ENCODE results near the gene NINL.

NINL gene

DNA sequence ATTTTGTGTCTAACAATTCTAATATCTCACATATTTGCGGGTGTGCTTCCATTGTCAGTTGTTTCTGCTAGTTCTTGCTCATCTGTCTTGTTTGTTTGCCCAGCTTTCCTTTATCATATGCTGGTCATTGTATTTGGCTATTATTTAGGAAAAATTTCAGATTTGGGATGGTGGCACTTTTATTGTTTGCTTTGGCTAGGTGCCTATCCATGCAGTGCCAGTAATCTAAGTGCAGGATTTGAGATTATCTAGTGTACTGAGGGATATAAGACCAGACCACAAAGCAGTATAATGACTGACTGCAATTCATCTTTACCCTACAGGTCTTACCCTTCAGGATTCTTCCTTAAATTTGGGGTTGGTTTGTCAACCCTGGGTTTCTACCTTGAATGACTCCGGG, 63.9 kb downstream of the NINL start:
- Histone ChIP-seq H3K27me3 (ENCODE audit: control insufficient read depth in 1 of 2, insufficient read depth in 2 of 2, low read length in 2 of 2) (no peaks in the 10 kb centered on the region), H3K4me1 (ENCODE audit: control insufficient read depth in 1 of 2, insufficient read depth in 2 of 2, low read length in 2 of 2) (no peaks in the 10 kb centered on the region), H3K9me3 (ENCODE audit: control insufficient read depth in 1 of 2, low read length in 2 of 2) (peaks cover 0 to 2% of the 10 kb centered on the region in 2 donors), H3K9ac (ENCODE audit: low read depth in 1 of 2, low read length in 2 of 2) (no peak overlapping the region), H3K4me3 (ENCODE audit: low read depth in 1 of 2, low read length in 2 of 2) (no peak overlapping the region), H3K27ac (ENCODE audit: low read depth, low read length) (no peak overlapping the region), H3K36me3 (ENCODE audit: control insufficient read depth in 1 of 2, insufficient read depth in 2 of 2, low read length in 2 of 2) (peaks cover 10% of the 10 kb centered on the region in 2 donors)

DNA sequence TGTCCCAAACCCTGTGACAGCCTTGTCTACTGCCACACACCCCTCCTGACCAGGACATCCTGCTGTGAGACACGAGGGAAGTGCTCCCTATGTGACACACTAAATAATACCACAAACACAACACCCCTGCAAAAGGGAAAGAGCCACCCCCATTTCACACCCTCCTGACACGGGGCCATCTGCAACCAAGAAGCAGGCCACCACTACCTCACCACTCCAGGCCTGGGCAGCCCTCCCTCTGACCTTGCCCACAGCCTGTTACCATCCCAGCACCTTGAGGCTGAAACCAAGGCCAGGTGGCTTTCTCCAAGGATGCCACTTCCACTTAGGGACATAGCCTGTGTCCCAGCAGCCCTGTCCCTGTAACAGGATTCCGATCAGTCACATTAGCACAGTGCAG, 68.2 kb downstream of the NINL start:
- H3K9me3 ChIP-seq (ENCODE audit: control insufficient read depth in 1 of 2, low read length in 2 of 2) = peaks cover 8 to 29% of the 10 kb centered on the region in 2 donors
- no peak overlapping the region for H3K27ac ChIP-seq (ENCODE audit: low read depth, low read length)
- no peak overlapping the region for H3K4me3 ChIP-seq (ENCODE audit: low read depth in 1 of 2, low read length in 2 of 2)
- H3K36me3 ChIP-seq (ENCODE audit: control insufficient read depth in 1 of 2, insufficient read depth in 2 of 2, low read length in 2 of 2) = peaks cover 8 to 12% of the 10 kb centered on the region in 2 donors
- H3K27me3 ChIP-seq (ENCODE audit: control insufficient read depth in 1 of 2, insufficient read depth in 2 of 2, low read length in 2 of 2) = no peaks in the 10 kb centered on the region
- H3K9ac ChIP-seq (ENCODE audit: low read depth in 1 of 2, low read length in 2 of 2) = no peak overlapping the region
- H3K4me1 ChIP-seq (ENCODE audit: control insufficient read depth in 1 of 2, insufficient read depth in 2 of 2, low read length in 2 of 2) = no peaks in the 10 kb centered on the region

DNA sequence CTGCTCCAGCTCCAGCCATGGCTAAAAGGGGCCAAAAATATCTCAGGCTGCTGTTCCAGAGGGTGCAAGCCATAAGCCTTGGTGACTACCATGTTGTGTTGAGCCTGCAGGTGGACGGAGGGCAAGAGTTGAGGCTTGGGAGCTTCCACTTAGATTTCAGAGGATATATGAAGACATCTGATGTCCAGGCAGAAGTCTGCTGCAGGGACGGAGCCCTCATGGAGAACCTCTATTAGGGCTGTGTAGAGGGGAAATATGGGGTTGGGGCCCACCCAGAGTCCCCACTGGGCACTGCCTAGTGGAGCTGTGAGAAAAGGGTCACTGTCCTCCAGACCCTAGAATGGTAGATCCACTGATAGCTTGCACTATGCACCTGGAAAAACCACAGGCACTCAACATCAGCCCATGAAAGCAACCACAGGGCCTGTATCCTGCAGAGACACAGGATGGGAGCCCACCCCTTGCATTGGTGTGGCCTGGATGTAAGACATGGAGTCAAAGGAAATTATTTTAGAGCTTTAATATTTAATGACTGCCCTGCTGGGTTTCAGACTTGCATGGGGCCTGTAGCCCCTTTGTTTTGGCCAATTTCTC, 70.5 kb downstream of the NINL start:
- Histone ChIP-seq H3K9me3 (ENCODE audit: control insufficient read depth in 1 of 2, low read length in 2 of 2) (peaks cover 8 to 29% of the 10 kb centered on the region in 2 donors), H3K9ac (ENCODE audit: low read depth in 1 of 2, low read length in 2 of 2) (no peak overlapping the region), H3K4me3 (ENCODE audit: low read depth in 1 of 2, low read length in 2 of 2) (no peak overlapping the region), H3K4me1 (ENCODE audit: control insufficient read depth in 1 of 2, insufficient read depth in 2 of 2, low read length in 2 of 2) (no peaks in the 10 kb centered on the region), H3K27ac (ENCODE audit: low read depth, low read length) (no peak overlapping the region), H3K36me3 (ENCODE audit: control insufficient read depth in 1 of 2, insufficient read depth in 2 of 2, low read length in 2 of 2) (peaks cover 8 to 19% of the 10 kb centered on the region in 2 donors), H3K27me3 (ENCODE audit: control insufficient read depth in 1 of 2, insufficient read depth in 2 of 2, low read length in 2 of 2) (no peaks in the 10 kb centered on the region)

DNA sequence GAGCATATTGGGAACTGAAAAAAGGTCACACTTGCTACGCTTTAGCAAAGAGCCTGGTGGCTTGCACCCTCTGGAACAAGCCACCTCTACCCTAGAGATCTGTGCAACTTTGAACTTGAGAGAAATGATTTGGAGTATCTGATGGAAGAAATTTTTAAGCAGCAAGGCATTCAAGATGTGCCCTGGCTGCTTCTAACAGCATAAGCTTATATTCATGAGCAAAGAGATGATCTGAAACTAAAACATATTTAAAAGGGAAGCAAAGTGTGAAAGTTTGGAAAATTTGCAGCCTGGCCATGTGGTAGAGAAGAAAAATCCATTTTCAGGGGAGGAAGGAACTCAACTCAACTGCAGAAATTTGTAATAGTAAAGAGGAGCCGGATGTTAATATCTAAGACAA, 71.1 kb downstream of the NINL start:
- peaks cover 8 to 29% of the 10 kb centered on the region in 2 donors for H3K9me3 ChIP-seq (ENCODE audit: control insufficient read depth in 1 of 2, low read length in 2 of 2)
- H3K4me3 ChIP-seq (ENCODE audit: low read depth in 1 of 2, low read length in 2 of 2) = no peak overlapping the region
- H3K9ac ChIP-seq (ENCODE audit: low read depth in 1 of 2, low read length in 2 of 2) = no peak overlapping the region
- no peaks in the 10 kb centered on the region for H3K27me3 ChIP-seq (ENCODE audit: control insufficient read depth in 1 of 2, insufficient read depth in 2 of 2, low read length in 2 of 2)
- H3K27ac ChIP-seq (ENCODE audit: low read depth, low read length) = no peak overlapping the region
- H3K36me3 ChIP-seq (ENCODE audit: control insufficient read depth in 1 of 2, insufficient read depth in 2 of 2, low read length in 2 of 2) = peaks cover 8 to 23% of the 10 kb centered on the region in 2 donors
- no peaks in the 10 kb centered on the region for H3K4me1 ChIP-seq (ENCODE audit: control insufficient read depth in 1 of 2, insufficient read depth in 2 of 2, low read length in 2 of 2)

DNA sequence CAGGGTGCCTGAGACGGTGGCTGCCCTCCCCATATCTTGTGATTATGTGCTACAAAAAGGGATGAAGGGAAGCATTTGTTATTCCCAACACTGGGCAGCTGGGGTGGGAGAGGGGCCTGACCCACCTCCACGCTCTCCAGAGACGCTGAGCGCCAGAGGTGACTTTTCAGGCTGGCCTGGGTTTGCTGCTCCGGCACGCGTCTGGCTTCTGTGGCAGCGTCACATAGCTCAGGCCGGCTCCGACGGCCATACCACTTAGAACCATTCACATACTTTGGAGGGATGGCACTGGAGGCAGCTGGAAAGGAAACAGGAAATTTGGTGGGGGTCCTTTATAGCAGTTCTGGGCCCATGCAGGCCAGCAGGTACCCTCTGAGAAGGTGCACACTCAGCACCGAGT, 72.6 kb downstream of the NINL start:
- Histone ChIP-seq H3K9me3 (ENCODE audit: control insufficient read depth in 1 of 2, low read length in 2 of 2) (peaks cover 8 to 29% of the 10 kb centered on the region in 2 donors), H3K4me3 (ENCODE audit: low read depth in 1 of 2, low read length in 2 of 2) (no peak overlapping the region), H3K27ac (ENCODE audit: low read depth, low read length) (no peak overlapping the region), H3K9ac (ENCODE audit: low read depth in 1 of 2, low read length in 2 of 2) (no peak overlapping the region), H3K4me1 (ENCODE audit: control insufficient read depth in 1 of 2, insufficient read depth in 2 of 2, low read length in 2 of 2) (peaks cover 8 to 11% of the 10 kb centered on the region in 2 donors), H3K36me3 (ENCODE audit: control insufficient read depth in 1 of 2, insufficient read depth in 2 of 2, low read length in 2 of 2) (peaks cover 8 to 26% of the 10 kb centered on the region in 2 donors), H3K27me3 (ENCODE audit: control insufficient read depth in 1 of 2, insufficient read depth in 2 of 2, low read length in 2 of 2) (no peaks in the 10 kb centered on the region)

DNA sequence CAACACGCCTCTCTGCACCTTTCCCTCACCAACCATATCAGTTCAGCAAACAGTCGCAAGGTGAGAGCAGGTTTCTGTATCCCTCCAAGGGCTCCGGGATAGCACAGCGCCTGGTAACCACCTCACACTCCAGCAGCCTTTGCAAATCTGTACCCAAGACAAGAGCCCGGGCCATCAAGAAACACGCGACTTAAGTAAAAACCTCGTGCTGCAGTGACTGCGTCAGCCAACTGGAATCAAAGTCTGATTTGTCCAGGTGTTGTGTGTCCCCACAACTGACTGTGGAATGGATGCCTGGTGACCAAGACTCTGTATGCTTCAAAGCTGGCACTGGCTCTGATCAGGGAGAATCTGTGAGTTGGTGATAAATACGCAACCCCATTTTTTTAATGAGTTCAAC, 74.1 kb downstream of the NINL start:
- Histone ChIP-seq H3K9me3 (ENCODE audit: control insufficient read depth in 1 of 2, low read length in 2 of 2) (peaks cover 8 to 25% of the 10 kb centered on the region in 2 donors), H3K4me3 (ENCODE audit: low read depth in 1 of 2, low read length in 2 of 2) (no peak overlapping the region), H3K4me1 (ENCODE audit: control insufficient read depth in 1 of 2, insufficient read depth in 2 of 2, low read length in 2 of 2) (peaks cover 17 to 20% of the 10 kb centered on the region in 2 donors), H3K9ac (ENCODE audit: low read depth in 1 of 2, low read length in 2 of 2) (no peak overlapping the region), H3K27ac (ENCODE audit: low read depth, low read length) (no peak overlapping the region), H3K36me3 (ENCODE audit: control insufficient read depth in 1 of 2, insufficient read depth in 2 of 2, low read length in 2 of 2) (peaks cover 2 to 14% of the 10 kb centered on the region in 2 donors), H3K27me3 (ENCODE audit: control insufficient read depth in 1 of 2, insufficient read depth in 2 of 2, low read length in 2 of 2) (no peaks in the 10 kb centered on the region)

DNA sequence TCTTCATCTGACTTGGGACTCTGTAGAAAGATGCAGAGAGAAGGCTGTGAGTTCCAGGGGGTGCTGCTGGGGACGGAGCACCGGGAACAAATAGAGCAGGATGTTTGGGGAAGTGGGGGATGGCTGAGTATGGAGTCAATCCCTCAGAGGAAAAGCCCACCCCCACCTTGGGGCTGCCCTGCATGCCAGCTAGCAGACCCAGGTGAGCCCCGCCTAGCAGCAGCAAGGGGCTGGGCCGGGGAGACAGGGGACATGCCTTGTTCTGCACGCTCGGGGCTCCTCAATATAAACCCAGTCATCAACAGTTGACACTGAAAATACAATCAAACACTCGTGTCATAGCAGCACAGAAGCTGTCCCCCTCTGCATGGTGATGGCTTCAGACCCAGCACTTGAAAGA, 74.6 kb downstream of the NINL start:
- H3K27ac ChIP-seq (ENCODE audit: low read depth, low read length) = no peak overlapping the region
- H3K9ac ChIP-seq (ENCODE audit: low read depth in 1 of 2, low read length in 2 of 2) = no peak overlapping the region
- peaks cover 2 to 14% of the 10 kb centered on the region in 2 donors for H3K36me3 ChIP-seq (ENCODE audit: control insufficient read depth in 1 of 2, insufficient read depth in 2 of 2, low read length in 2 of 2)
- no peak overlapping the region for H3K4me3 ChIP-seq (ENCODE audit: low read depth in 1 of 2, low read length in 2 of 2)
- no peaks in the 10 kb centered on the region for H3K27me3 ChIP-seq (ENCODE audit: control insufficient read depth in 1 of 2, insufficient read depth in 2 of 2, low read length in 2 of 2)
- peaks cover 17 to 20% of the 10 kb centered on the region in 2 donors for H3K4me1 ChIP-seq (ENCODE audit: control insufficient read depth in 1 of 2, insufficient read depth in 2 of 2, low read length in 2 of 2)
- peaks cover 8 to 21% of the 10 kb centered on the region in 2 donors for H3K9me3 ChIP-seq (ENCODE audit: control insufficient read depth in 1 of 2, low read length in 2 of 2)

DNA sequence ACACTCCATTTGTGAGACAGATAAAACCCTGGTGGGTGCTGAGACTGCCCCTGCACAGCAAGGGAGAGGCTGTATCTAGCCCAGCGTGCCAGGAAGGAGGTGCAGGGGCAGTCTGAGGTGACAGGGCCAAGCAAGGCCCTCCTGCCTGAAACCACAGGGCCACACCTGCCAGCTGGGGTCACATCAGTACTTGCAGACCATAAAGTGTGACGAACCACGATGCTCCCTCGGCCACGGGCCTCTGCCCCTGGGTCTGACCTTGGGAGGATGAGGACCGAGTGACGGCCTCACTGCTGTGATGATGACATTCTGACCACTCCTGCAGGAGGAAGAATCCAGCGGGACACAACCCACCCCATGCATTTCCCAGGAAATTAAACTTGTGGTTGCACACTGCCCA, 75.1 kb downstream of the NINL start:
- Histone ChIP-seq H3K4me3 (ENCODE audit: low read depth in 1 of 2, low read length in 2 of 2) (no peak overlapping the region), H3K9ac (ENCODE audit: low read depth in 1 of 2, low read length in 2 of 2) (no peak overlapping the region), H3K4me1 (ENCODE audit: control insufficient read depth in 1 of 2, insufficient read depth in 2 of 2, low read length in 2 of 2) (peaks cover 17 to 20% of the 10 kb centered on the region in 2 donors), H3K9me3 (ENCODE audit: control insufficient read depth in 1 of 2, low read length in 2 of 2) (peaks cover 8 to 15% of the 10 kb centered on the region in 2 donors), H3K27me3 (ENCODE audit: control insufficient read depth in 1 of 2, insufficient read depth in 2 of 2, low read length in 2 of 2) (no peaks in the 10 kb centered on the region), H3K27ac (ENCODE audit: low read depth, low read length) (no peak overlapping the region), H3K36me3 (ENCODE audit: control insufficient read depth in 1 of 2, insufficient read depth in 2 of 2, low read length in 2 of 2) (peaks cover 2 to 14% of the 10 kb centered on the region in 2 donors)

DNA sequence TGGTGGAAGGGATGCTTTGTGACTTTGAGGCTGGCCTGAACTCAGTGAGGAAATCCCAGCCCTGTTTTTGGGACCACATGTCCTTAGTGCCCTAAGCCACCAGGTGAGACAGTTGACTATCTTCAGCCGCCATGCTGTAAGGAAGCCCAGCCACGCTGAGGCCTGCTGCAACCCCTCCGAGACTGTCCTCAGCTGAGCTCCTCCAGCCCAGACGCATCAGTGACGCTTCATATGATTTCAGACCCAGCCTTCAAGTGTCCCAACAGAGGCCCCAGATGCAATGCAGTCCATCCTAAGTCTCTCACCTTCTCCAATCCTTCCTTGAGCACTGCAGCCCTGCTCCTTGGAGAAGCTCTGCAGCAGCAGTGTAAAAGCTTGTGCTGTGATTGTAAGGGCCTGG, 76.2 kb downstream of the NINL start:
- H3K27ac ChIP-seq (ENCODE audit: low read depth, low read length) = no peak overlapping the region
- H3K4me1 ChIP-seq (ENCODE audit: control insufficient read depth in 1 of 2, insufficient read depth in 2 of 2, low read length in 2 of 2) = peaks cover 17 to 20% of the 10 kb centered on the region in 2 donors
- H3K9me3 ChIP-seq (ENCODE audit: control insufficient read depth in 1 of 2, low read length in 2 of 2) = peaks cover 0 to 4% of the 10 kb centered on the region in 2 donors
- no peak overlapping the region for H3K9ac ChIP-seq (ENCODE audit: low read depth in 1 of 2, low read length in 2 of 2)
- peaks cover 2 to 14% of the 10 kb centered on the region in 2 donors for H3K36me3 ChIP-seq (ENCODE audit: control insufficient read depth in 1 of 2, insufficient read depth in 2 of 2, low read length in 2 of 2)
- no peak overlapping the region for H3K4me3 ChIP-seq (ENCODE audit: low read depth in 1 of 2, low read length in 2 of 2)
- H3K27me3 ChIP-seq (ENCODE audit: control insufficient read depth in 1 of 2, insufficient read depth in 2 of 2, low read length in 2 of 2) = no peaks in the 10 kb centered on the region

DNA sequence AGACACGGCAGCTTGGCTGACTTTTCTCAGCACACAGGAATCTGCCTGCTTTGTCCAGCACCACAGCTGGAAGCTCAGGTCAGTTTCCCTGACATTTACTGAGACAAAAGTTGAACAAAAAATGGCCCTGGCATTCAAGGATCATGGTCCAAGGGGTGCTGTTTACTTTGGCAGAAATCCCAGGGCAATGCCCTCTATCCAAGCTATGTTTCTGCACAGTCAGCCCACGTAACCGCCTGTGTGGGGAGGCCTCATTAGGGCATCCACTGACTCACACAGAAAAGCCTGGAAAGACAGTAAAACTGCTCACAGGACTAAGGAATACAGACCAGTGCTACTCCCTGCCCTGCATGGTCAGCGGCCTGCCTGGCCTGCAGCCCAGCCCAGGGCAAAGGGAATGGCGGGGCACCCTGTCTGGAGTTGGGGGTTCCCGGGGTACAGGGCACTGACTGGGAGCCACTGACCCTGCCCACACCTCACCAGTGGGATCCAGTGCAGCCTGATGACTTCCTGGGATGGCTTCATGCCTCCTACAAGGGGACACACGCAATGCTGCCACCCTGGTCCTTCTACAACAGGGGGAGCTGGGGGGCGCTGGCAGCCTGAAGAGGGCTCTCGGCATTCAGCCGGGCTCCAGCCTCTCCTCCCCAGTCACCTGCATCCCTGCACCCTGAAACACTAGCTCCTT, 77.1 kb downstream of the NINL start:
- H3K9ac ChIP-seq (ENCODE audit: low read depth in 1 of 2, low read length in 2 of 2) = peak overlapping the region in 1 of 2 donors; percentile 13
- H3K36me3 ChIP-seq (ENCODE audit: control insufficient read depth in 1 of 2, insufficient read depth in 2 of 2, low read length in 2 of 2) = peaks cover 2 to 19% of the 10 kb centered on the region in 2 donors
- H3K27ac ChIP-seq (ENCODE audit: low read depth, low read length) = peak overlapping the region; percentile 14

More for the DNA sequence above, 77.1 kb downstream of the NINL start:
- Histone ChIP-seq H3K9me3 (ENCODE audit: control insufficient read depth in 1 of 2, low read length in 2 of 2) (no peaks in the 10 kb centered on the region), H3K4me1 (ENCODE audit: control insufficient read depth in 1 of 2, insufficient read depth in 2 of 2, low read length in 2 of 2) (peaks cover 17 to 20% of the 10 kb centered on the region in 2 donors), H3K4me3 (ENCODE audit: low read depth in 1 of 2, low read length in 2 of 2) (peak overlapping the region; percentile 0 to 7), H3K27me3 (ENCODE audit: control insufficient read depth in 1 of 2, insufficient read depth in 2 of 2, low read length in 2 of 2) (no peaks in the 10 kb centered on the region)
